ENCODE results near the gene LYPD8. TPM values are rescaled to one million over a fixed set of nuclear protein-coding genes. Genes with fewer than 3 reads are reported as not detected.
A peak's percentile ranks its signal among the peaks of the same experiment; 100 is the strongest.

LYPD8 gene
- total and polyA plus RNA-seq, 12 donors = not detected

GRCh38 chr1:248703674-248704073 lies 51.9 kb downstream of the LYPD8 start:
- intact Hi-C loops (cut with DNase I) = no loop called here
- 57 to 71% methylated on average over 2 of the region's 2 CpGs for WGBS, 2 donors

DNA sequence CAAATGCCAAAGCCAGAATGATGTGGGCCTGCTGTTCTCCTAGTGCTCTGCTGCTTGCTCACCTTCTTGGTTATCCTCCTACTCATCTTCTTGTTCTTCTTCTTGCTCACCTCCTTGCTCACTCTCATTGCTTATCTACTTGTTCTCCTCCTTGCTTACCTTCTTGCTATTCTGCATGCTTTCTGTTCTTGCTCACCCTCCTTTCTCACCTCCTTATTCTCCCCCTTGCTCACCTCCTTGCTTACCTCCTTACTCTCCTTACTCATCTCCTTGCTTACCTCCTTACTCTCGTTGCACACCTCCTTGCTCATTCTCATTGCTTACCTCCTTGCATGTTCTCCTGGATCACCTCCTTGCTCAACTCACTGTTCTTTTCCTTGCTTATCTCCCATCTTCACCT lies 52.8 kb downstream of the LYPD8 start, which contains the start of gene OR14I1:
Gene OR14I1, minus strand, starts transcription at position 53 of the 400 bp plus-strand sequence.
- Histone ChIP-seq H3K27ac (no peak within 1 kb of the TSS), H3K9me3 (no peaks in the 10 kb centered on the region), H3K4me3 (no peak within 1 kb of the TSS), H3K36me3 (no peaks in the 10 kb centered on the region), H3K4me1 (peaks cover 0 to 3% (median 0%) of the 10 kb centered on the region in 9 donors), H3K27me3 (peaks cover 0 to 19% (median 8%) of the 10 kb centered on the region in 7 donors)
- WGBS, 2 donors = 54 to 59% methylated on average over 1 of the region's 1 CpG
- DNase-seq (no peak), ATAC-seq (no peak)
- no peak for TF ChIP-seq CTCF (IDR thresholded peaks at IDR 0.05)
- intact Hi-C loops (cut with DNase I) = no loop called here

More at GRCh38 chr1:248703674-248704073, 51.9 kb downstream of the LYPD8 start:
- no peak for ATAC-seq
- peak in 2 of 9 donors; percentile 20 to 28 for TF ChIP-seq CTCF (IDR thresholded peaks at IDR 0.05)
- H3K9me3 ChIP-seq = no peaks in the 10 kb centered on the region
- DNase-seq = no peak
- no peak overlapping the region for H3K27ac ChIP-seq
- peaks cover 0 to 16% (median 8%) of the 10 kb centered on the region in 7 donors for H3K27me3 ChIP-seq
- H3K4me1 ChIP-seq = peaks cover 0 to 8% (median 0%) of the 10 kb centered on the region in 9 donors
- no peak overlapping the region for H3K4me3 ChIP-seq
- H3K36me3 ChIP-seq = no peaks in the 10 kb centered on the region

GRCh38 chr1:248699099-248699498 lies 56.5 kb downstream of the LYPD8 start:
- no peaks in the 10 kb centered on the region for H3K36me3 ChIP-seq
- WGBS, 2 donors = 30 to 41% methylated on average over 1 of the region's 1 CpG
- H3K4me3 ChIP-seq = no peak overlapping the region
- no peak for ATAC-seq
- H3K27ac ChIP-seq = no peak overlapping the region
- peaks cover 0 to 26% (median 5%) of the 10 kb centered on the region in 7 donors for H3K27me3 ChIP-seq
- H3K9me3 ChIP-seq = no peaks in the 10 kb centered on the region
- intact Hi-C loops (cut with DNase I) = no loop called here
- DNase-seq = no peak
- H3K4me1 ChIP-seq = peaks cover 0 to 3% (median 0%) of the 10 kb centered on the region in 9 donors
- TF ChIP-seq CTCF (IDR thresholded peaks at IDR 0.05) = no peak

DNA sequence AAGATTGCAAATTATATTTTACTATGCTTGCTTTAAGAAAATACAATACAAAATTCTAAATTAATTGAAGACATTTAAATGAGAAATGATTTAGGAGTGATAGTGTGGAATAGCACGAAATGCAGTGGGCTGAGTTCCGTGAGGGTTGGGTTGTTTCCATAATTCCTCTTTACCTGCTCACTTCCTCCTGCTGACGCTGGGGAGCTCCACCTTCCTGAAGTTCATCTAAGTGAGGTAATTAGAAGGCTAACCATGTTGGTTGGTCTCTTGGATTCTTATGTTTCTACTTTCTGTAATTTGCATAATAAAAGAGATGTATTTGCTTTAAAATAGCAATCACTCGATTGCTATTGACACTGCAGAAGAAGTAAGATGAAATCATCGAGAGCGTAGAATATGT lies 57.7 kb downstream of the LYPD8 start:
- H3K27me3 ChIP-seq = peaks cover 0 to 28% (median 5%) of the 10 kb centered on the region in 7 donors
- H3K36me3 ChIP-seq = no peaks in the 10 kb centered on the region
- H3K4me1 ChIP-seq = no peaks in the 10 kb centered on the region
- no peak overlapping the region for H3K27ac ChIP-seq
- no peak for TF ChIP-seq CTCF (IDR thresholded peaks at IDR 0.05)
- intact Hi-C loops (cut with DNase I) = no loop called here
- H3K9me3 ChIP-seq = no peaks in the 10 kb centered on the region
- no peak for DNase-seq
- no peak overlapping the region for H3K4me3 ChIP-seq
- WGBS, 2 donors = 73 to 79% methylated on average over 6 of the region's 6 CpGs
- ATAC-seq = no peak
